Bone marrow (tissue), 2 donors: ENCODE data around the gene PDXK.
A peak's percentile ranks its signal among the peaks of the same experiment; 100 is the strongest.

Experiments used
- DNase-seq, 2 donors: peaks; one replicate each; lab custom pipeline; 2025; lab: John Stamatoyannopoulos, UW

The PDXK gene

GRCh38 chr21:43805275-43805800, 86.4 kb downstream of the PDXK start:
- DNase-seq = peak; percentile 34 to 66

GRCh38 chr21:43806017-43806710, 87.2 kb downstream of the PDXK start:
- DNase-seq = no peak

DNA sequence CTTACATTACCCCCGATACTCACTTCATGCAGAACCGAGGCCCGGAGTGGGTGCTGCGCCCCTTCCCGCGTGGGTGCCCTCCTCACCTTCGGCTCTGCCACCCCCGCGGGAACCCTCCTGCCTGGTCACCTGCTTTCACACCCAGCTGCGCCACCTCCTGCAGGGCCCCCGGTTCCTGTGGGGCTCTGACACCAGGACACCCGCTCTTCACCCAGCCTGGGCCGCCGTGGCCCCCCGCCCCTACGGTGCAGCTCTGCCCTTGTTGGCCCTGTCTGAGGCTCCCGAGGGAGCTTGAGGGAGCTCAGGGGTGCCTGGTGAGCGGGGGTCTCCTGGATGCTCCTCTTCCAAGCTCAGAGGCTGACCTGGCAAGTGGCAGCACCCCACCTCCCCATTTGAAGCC, 89.4 kb downstream of the PDXK start:
- no peak for DNase-seq

DNA sequence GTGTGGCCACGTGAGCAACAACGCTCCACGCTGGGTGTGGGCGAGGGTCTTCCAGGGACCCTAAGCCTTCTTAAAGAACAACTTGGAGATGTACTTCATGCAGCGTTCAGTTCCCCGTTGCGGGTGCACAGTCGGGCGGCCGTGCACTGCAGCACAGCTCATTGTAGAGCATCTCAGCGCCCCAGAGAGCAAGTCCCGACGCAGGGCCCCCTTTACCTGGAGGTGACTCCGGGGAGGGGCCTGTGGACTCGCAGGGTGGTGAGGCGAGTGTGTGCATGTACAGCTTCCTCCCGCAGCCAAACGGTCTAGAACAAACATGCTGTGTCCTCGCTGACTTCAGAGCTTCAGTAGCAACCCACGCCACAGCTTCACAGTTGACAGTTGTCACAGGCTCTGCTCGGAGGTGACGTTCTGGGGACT, 89.9 kb downstream of the PDXK start:
- DNase-seq = no peak

GRCh38 chr21:43809346-43809799, 90.4 kb downstream of the PDXK start:
- DNase-seq = no peak

DNA sequence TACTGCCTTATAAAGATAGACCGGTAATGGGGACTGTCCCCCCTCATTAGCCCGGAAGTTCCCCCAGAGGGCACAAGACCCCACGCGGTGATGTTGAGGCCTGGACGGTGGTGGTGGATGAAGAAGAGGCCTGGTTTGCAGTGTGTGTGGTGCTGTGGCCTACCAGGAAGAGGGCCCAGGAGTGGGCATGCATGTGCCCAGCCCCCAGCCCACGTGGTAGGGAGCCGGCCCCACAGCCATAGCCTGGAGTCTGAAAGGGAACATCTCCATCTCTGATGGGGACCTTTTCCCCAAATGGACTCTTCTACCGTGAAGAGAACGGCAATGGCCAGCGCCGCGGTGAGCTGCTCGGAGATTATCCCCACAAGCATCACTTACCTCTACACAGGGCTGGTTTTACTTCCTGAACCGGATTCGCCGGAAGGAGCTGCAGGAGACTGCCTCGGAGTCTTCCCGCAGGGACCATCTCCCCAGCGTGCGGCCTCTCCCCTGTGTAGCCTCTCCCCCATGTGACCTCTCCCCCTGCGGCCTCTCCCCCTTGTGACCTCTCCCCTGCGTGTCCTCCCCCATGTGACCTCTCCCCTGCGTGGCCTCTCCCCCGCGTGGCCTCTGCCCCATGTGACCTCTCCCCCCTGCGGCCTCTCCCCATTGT, 91.0 kb downstream of the PDXK start:
- no peak for DNase-seq

- peak; percentile 64 to 84 for DNase-seq
These were observed 91.8 kb downstream of the PDXK start for GRCh38 chr21:43810505-43811261.

DNA sequence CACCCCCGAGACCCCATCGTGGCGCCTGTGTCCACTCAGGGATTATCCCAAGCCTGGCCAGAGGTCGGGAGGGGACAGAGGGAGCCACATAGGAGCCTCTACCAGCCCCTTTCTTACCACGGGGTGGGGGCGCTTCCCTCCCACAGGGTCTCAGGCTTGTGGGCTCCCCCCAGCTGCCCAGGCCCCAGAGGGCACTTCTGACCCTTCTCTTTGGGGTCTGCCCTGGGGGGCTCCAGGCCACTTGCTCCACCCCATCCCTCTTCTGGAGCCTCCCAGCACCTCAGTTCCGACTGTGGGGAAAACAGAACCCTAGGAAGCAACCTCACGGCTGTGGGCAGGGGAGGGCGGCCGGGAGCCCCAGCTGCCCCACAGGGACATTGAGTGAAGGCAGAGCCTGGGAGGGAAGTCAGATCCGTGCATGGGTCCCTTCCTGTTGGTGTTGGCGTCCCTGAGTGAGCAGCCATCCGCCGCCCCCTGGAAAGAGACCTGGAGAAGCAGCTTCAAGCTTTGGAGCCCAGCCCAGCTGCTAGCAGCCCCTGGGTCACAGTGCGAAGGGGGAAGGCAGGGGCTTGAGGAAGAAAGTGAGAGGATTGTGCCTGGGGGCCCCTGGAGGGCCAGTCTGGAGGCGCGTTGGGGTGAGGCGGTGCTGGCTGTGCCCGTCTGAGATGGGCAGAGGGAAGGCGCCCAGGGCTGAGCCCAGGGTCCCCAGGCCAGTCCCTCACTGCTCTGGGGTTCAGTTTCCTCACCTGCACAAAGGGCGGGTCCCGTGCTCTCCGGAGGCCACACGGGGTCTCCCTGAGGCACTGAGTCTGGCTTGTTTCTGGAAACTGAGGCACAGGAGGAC, 92.6 kb downstream of the PDXK start:
- no peak for DNase-seq
